Measurements from ENCODE around the gene AKR1C3. TPM values are rescaled to one million over a fixed set of nuclear protein-coding genes. Genes with fewer than 3 reads are reported as not detected.
"Not testable (repeated sequence)": the region's sequence is repeated elsewhere in the genome, so short reads cannot be mapped to it uniquely, and the experiment has no call there.

The AKR1C3 gene
- polyA plus RNA-seq, 3 donors from 2014 or later: 219 to 534 (median 321) TPM

DNA sequence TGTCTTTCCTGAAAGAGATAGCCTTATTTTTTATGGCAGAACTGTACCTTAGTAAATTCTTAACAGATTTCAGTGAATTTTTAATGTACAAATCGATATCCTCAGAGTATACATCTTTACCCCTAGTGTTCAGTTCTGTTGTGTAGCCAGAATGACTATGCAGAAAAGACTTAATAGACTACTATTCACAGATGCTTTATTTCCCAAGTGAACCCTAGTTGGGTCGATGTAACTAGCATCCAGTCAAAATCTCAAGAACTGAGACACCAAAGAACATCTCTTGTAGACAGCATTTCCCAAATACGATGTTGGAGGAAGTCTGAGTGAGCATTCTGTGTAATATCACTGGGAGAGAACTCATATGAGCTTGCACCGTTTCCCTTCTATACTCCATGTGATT, 1.5 kb downstream of the AKR1C3 start:
- peaks cover 18 to 33% (median 23%) of the 10 kb centered on the region in 3 donors for H3K36me3 Mint-ChIP-seq
- peak overlapping the region in 5 of 6 donors; percentile 76 to 90 (median 78) for H3K27ac Mint-ChIP-seq
- peaks cover 0 to 2% (median 1%) of the 10 kb centered on the region in 3 donors for H3K27me3 Mint-ChIP-seq (ENCODE audit: low read depth in 3 of 3)
- peak overlapping the region; percentile 90 to 99 (median 96) for H3K4me3 Mint-ChIP-seq
- DNase-seq: no peak
- H3K9me3 Mint-ChIP-seq: no peaks in the 10 kb centered on the region
- peaks cover 40 to 49% of the 10 kb centered on the region in 2 donors for H3K4me1 Mint-ChIP-seq

DNA sequence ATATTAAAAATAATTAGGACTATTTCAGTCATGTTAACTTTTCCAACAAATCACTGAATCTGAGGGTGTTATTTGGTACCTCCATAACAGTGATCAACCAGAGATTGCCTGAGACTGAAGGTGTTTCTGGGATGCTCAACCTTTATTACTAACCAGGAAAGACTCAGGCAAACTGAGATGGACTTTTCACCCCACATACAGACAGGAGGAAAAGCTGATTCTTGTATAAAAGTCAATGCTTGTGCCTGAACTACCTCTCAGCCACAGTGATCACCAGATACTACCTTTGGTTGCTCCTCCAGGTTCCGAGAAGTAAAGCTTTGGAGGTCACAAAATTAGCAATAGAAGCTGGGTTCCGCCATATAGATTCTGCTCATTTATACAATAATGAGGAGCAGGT, 1.9 kb downstream of the AKR1C3 start:
- Mint-ChIP-seq H3K4me1 (peaks cover 40 to 49% of the 10 kb centered on the region in 2 donors), H3K27ac (peak overlapping the region; percentile 15 to 88 (median 80)), H3K36me3 (peaks cover 18 to 33% (median 23%) of the 10 kb centered on the region in 3 donors), H3K9me3 (no peaks in the 10 kb centered on the region), H3K27me3 (ENCODE audit: low read depth in 3 of 3) (peaks cover 0 to 2% (median 0%) of the 10 kb centered on the region in 3 donors), H3K4me3 (peak overlapping the region; percentile 90 to 99 (median 96))
- DNase-seq: no peak

DNA sequence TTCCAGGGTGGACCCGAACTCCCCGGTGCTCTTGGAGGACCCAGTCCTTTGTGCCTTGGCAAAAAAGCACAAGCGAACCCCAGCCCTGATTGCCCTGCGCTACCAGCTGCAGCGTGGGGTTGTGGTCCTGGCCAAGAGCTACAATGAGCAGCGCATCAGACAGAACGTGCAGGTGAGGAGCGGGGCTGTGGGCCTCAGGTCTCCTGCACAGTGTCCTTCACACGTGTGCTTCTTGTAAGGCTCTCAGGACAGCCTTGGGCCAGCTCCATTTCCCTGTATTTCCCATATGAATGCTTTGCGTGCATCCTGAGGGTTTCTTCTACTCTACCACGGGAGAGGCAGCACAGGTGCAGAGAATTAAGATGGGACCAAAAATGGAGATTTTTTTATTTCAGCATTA, 8.3 kb downstream of the AKR1C3 start:
- H3K9me3 Mint-ChIP-seq: not testable (repeated sequence)

DNA sequence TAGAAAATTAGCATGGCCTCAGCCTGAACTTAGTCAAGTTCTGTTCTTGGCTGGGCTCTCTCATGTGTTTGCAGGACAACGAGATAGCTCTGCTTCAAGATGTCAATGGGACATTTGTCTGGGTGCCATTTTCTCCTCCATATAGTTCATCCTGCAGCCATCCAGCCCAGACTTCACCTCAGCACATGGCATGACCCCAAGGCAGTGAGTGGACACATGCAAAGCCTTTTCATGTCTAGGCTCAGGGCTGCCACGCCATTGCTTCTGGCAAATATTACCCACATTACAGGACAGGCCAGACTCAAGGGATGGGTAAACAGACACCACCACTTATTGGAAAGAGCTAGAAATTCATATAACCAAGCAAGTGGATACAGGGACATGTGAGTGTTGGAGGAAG, 9.3 kb downstream of the AKR1C3 start:
- Mint-ChIP-seq H3K27ac (peak overlapping the region; percentile 46 to 84 (median 70)), H3K4me1 (peaks cover 52 to 69% of the 10 kb centered on the region in 2 donors), H3K4me3 (peak overlapping the region in 1 of 5 donors; percentile 15), H3K9me3 (peaks cover 0 to 2% (median 0%) of the 10 kb centered on the region in 6 donors), H3K36me3 (peaks cover 31 to 62% (median 34%) of the 10 kb centered on the region in 3 donors), H3K27me3 (ENCODE audit: low read depth in 3 of 3) (peaks cover 0 to 2% (median 2%) of the 10 kb centered on the region in 3 donors)
- DNase-seq: no peak

More for the DNA sequence above, 8.3 kb downstream of the AKR1C3 start:
- Mint-ChIP-seq H3K36me3 (peaks cover 30 to 63% (median 32%) of the 10 kb centered on the region in 3 donors), H3K4me1 (peaks cover 55 to 74% of the 10 kb centered on the region in 2 donors)
- H3K27ac Mint-ChIP-seq; DNase-seq; H3K4me3 Mint-ChIP-seq; H3K27me3 Mint-ChIP-seq (ENCODE audit: low read depth in 3 of 3): not testable (repeated sequence)

DNA sequence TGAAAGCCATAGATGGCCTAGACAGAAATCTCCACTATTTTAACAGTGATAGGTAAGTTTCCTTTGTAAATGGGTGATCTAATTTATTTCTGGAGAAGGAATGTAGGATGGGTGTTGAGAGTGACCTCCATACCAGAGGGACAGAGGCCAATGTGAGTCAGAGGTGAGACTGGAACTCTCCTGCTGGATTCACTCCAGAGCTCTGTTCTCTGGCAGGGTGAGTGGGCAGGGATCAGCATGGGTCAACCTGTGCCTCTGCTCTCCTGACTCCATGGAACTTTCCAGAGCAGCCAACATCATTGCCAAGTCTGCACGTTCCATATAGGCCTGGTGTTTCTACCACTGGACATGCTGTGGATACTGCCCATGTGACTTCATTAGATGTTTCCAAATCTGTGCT, 11.4 kb downstream of the AKR1C3 start:
- DNase-seq: no peak
- Mint-ChIP-seq H3K4me1 (peaks cover 39 to 60% of the 10 kb centered on the region in 2 donors), H3K36me3 (peaks cover 26 to 58% (median 37%) of the 10 kb centered on the region in 3 donors), H3K4me3 (peak overlapping the region in 1 of 5 donors; percentile 24), H3K9me3 (peaks cover 0 to 2% (median 0%) of the 10 kb centered on the region in 6 donors), H3K27me3 (ENCODE audit: low read depth in 3 of 3) (peaks cover 0 to 2% (median 0%) of the 10 kb centered on the region in 3 donors), H3K27ac (peak overlapping the region; percentile 61 to 79 (median 71))

DNA sequence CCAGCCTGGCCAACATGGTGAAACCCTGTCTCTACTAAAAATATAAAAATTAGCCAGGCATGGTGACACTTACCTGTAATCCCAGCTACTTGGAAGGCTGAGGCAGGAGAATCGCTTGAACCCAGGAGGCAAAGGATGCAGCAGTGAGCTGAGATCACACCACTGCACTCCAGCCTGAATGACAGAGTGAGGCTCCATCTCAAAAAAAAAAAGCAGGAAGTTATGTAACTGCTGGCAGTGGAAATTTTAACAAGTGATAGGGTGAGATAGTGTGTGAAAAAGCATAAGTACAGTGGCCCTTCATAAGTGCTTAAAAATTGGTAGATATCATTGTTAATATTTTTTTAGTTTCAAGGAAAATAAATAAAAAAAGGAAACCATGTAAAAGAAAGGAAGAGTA, 12.3 kb downstream of the AKR1C3 start:
- peak overlapping the region; percentile 58 to 82 (median 71) for H3K27ac Mint-ChIP-seq
- DNase-seq: peak in 2 of 3 donors; percentile 16 to 25
- H3K4me1 Mint-ChIP-seq: peaks cover 39 to 60% of the 10 kb centered on the region in 2 donors
- H3K36me3 Mint-ChIP-seq: peaks cover 26 to 60% (median 39%) of the 10 kb centered on the region in 3 donors
- peaks cover 0 to 3% (median 2%) of the 10 kb centered on the region in 6 donors for H3K9me3 Mint-ChIP-seq
- H3K4me3 Mint-ChIP-seq: peak overlapping the region; percentile 35 to 71 (median 62)
- H3K27me3 Mint-ChIP-seq (ENCODE audit: low read depth in 3 of 3): peaks cover 0 to 2% (median 0%) of the 10 kb centered on the region in 3 donors

DNA sequence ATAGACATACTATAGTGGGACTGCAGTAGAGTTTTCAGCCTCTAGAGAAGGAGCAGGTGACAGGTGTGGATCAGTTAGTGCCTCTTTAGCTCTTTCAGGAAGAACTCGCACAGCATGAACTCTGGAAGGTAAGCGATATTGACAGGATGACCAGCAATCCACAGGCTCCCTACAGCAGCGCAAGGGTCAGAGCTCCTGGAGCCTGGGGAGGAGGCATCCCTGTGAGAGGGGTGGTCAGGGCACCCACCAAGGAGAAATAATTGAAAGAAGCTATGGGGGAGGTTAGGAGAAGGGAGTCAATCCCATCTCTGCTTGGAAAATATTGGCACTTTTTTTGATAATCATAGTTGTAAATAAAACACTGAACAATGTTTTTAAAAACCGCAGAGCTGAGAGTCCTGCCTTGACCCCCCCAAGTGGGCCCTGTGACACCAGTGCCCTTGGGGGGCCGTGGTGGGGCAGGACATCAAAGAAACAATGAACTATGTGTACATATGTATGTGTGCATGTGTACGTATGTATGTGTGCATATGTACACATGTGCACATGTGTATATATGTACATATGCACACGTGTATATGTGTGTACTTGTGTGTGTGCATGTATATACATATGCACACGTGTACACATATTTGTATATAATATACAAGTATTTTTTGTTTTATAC, 13.8 kb downstream of the AKR1C3 start:
- peaks cover 0 to 2% (median 0%) of the 10 kb centered on the region in 3 donors for H3K27me3 Mint-ChIP-seq (ENCODE audit: low read depth in 3 of 3)
- peaks cover 0 to 8% (median 2%) of the 10 kb centered on the region in 6 donors for H3K9me3 Mint-ChIP-seq
- peaks cover 39 to 56% of the 10 kb centered on the region in 2 donors for H3K4me1 Mint-ChIP-seq
- no peak overlapping the region for H3K4me3 Mint-ChIP-seq
- H3K27ac Mint-ChIP-seq: peak overlapping the region; percentile 31 to 90 (median 70)
- no peak for DNase-seq
- H3K36me3 Mint-ChIP-seq: peaks cover 26 to 54% (median 37%) of the 10 kb centered on the region in 3 donors

DNA sequence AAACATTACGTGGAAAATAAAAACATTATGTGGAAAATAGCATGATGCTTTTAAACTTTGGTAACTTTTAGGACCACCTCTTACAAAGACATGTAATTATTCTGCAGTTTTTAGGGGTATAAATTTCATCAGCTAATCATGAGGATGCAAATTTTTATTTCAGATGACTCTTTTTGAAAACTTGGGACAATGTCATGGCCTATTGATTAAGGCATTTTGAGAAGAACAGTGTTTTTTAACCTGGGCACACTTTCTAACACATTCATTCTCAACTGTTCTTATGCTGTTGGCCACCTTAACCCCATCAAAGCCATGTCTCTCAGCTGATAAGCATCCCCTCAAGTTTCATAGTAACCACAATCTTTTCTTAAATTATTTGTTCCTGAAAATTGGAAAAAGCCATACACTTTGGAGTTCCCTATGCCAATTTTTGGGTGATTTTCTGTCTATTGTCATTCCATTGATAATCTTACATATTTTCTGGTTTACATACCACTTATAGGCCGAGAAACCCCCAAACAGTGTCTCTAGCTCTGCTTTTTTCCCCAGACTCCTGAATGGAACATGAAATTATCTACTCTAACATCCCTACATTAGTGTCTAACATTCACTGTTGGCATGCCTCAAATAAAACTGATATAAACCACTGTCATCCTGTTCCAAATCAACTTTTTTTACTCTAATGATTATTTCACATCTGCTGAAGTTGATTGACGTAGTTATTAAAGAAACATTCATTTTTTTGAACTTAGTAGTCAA, 14.6 kb downstream of the AKR1C3 start:
- H3K4me3 Mint-ChIP-seq: no peak overlapping the region
- peaks cover 0 to 10% (median 2%) of the 10 kb centered on the region in 6 donors for H3K9me3 Mint-ChIP-seq
- peaks cover 32 to 48% of the 10 kb centered on the region in 2 donors for H3K4me1 Mint-ChIP-seq
- DNase-seq: no peak
- peak overlapping the region; percentile 12 to 77 (median 30) for H3K27ac Mint-ChIP-seq
- peaks cover 0 to 2% (median 0%) of the 10 kb centered on the region in 3 donors for H3K27me3 Mint-ChIP-seq (ENCODE audit: low read depth in 3 of 3)
- H3K36me3 Mint-ChIP-seq: peaks cover 19 to 48% (median 31%) of the 10 kb centered on the region in 3 donors

DNA sequence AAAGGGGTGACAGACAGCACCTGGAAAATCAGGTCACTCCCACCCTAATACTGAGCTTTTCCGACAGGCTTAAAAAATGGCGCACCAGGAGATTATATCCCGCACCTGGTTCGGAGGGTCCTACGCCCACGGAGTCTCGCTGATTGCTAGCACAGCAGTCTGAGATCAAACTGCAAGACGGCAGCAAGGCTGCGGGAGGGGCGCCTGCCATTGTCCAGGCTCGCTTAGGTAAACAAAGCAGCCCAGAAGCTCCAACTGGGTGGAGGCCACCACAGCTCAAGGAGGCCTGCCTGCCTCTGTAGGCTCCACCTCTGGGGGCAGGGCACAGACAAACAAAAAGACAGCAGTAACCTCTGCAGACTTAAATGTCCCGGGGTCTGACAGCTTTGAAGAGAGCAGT, 15.6 kb downstream of the AKR1C3 start:
- Mint-ChIP-seq H3K36me3 (peaks cover 21 to 41% (median 34%) of the 10 kb centered on the region in 3 donors), H3K4me1 (peaks cover 30 to 37% of the 10 kb centered on the region in 2 donors)
- H3K27ac Mint-ChIP-seq; H3K9me3 Mint-ChIP-seq; H3K27me3 Mint-ChIP-seq (ENCODE audit: low read depth in 3 of 3); H3K4me3 Mint-ChIP-seq; DNase-seq: not testable (repeated sequence)

DNA sequence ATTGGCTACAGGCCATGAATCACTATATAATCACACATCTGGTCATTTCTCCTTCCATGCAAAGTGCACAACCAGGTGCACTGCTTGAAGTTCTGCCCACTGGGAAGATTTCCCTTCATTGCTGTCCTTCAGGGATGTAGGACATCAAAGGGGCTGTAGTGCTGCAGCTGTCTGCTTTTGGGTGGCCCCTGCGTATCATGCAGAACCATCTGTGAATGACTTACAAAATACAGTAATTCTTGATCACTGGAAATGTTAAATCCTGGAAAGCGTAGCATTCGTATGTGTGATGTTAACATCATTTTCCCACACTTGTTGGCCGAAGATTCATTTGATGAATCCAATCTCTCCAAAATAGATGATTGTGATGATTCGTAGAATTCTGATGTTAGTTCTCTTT, 22.4 kb downstream of the AKR1C3 start:
- peak overlapping the region in 1 of 6 donors; percentile 31 for H3K27ac Mint-ChIP-seq
- DNase-seq: no peak
- peaks cover 14 to 19% of the 10 kb centered on the region in 2 donors for H3K4me1 Mint-ChIP-seq
- H3K36me3 Mint-ChIP-seq: peaks cover 4 to 15% (median 12%) of the 10 kb centered on the region in 3 donors
- peaks cover 0 to 8% (median 4%) of the 10 kb centered on the region in 6 donors for H3K9me3 Mint-ChIP-seq
- peak overlapping the region in 1 of 5 donors; percentile 18 for H3K4me3 Mint-ChIP-seq
- no peaks in the 10 kb centered on the region for H3K27me3 Mint-ChIP-seq (ENCODE audit: low read depth in 3 of 3)

DNA sequence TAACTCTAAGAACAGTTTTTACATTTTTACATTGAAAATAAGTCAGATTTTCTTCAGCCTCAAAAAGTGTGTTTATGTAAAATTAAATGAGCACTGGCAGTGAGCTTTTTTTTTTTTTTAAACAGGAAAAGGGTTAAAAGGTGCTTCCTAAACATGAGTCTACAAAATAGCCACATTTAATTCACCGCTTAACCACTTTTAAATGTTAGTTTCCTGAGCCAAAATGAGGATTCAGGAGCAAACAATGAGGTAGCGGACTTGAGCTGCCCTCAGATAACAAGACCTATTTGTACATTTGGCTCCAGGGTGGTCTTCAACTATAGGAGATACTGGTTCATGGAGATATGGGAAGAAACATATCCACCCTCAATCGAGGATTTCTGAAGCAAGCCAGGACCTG, 22.8 kb downstream of the AKR1C3 start:
- H3K27ac Mint-ChIP-seq: peak overlapping the region in 1 of 6 donors; percentile 31

DNA sequence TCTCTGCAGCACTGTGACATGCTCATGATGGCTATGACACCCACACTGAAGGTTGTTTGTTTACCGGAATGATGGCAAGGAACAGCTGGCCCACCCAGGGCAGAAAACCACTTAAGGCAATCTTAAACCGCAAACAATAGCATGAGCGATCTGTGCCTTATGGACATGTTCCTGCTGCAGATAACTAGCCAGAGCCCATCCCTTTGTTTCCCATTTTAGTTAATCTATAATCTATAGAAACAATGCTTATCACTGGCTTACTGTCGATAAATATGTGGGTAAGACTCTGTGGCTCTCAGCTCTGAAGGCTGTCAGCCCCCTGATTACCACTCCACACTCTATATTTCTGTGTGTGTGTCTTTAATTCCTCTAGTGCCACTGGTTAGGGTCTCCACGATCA, 25.8 kb downstream of the AKR1C3 start:
- DNase-seq; H3K9me3 Mint-ChIP-seq; H3K27me3 Mint-ChIP-seq (ENCODE audit: low read depth in 3 of 3); H3K4me3 Mint-ChIP-seq; H3K27ac Mint-ChIP-seq: not testable (repeated sequence)
- peaks cover 4 to 22% (median 13%) of the 10 kb centered on the region in 3 donors for H3K36me3 Mint-ChIP-seq
- H3K4me1 Mint-ChIP-seq: peaks cover 14 to 19% of the 10 kb centered on the region in 2 donors

More for the DNA sequence above, 22.8 kb downstream of the AKR1C3 start:
- H3K27me3 Mint-ChIP-seq (ENCODE audit: low read depth in 3 of 3): peaks cover 0 to 1% (median 0%) of the 10 kb centered on the region in 3 donors
- H3K9me3 Mint-ChIP-seq: peaks cover 0 to 8% (median 3%) of the 10 kb centered on the region in 6 donors
- H3K36me3 Mint-ChIP-seq: peaks cover 4 to 15% (median 12%) of the 10 kb centered on the region in 3 donors
- DNase-seq: no peak
- peaks cover 14 to 19% of the 10 kb centered on the region in 2 donors for H3K4me1 Mint-ChIP-seq
- H3K4me3 Mint-ChIP-seq: peak overlapping the region in 2 of 5 donors; percentile 18 to 25

DNA sequence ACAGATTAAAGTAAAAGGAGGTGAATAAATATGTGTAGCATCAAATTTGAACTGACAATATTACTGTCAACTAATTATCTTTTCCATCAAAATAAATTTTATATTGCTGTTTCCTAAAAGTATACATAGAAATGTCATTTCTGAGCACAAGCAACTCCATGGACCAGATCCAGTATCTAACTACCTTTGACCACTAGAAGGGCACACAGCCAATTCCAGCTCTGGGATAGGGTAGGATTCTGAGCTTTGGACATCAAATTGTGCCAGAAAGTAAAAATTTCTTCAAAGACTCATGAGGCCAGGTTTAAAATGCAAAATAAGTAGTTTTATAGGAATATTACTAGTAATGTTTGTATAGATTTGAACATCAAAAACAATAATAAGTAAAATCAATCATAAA, 29.7 kb downstream of the AKR1C3 start:
- no peak for DNase-seq
- Mint-ChIP-seq H3K4me1 (no peaks in the 10 kb centered on the region), H3K9me3 (peaks cover 5 to 16% (median 10%) of the 10 kb centered on the region in 6 donors), H3K36me3 (peaks cover 12 to 32% (median 29%) of the 10 kb centered on the region in 3 donors), H3K4me3 (no peak overlapping the region), H3K27me3 (ENCODE audit: low read depth in 3 of 3) (peaks cover 0 to 2% (median 2%) of the 10 kb centered on the region in 3 donors), H3K27ac (no peak overlapping the region)
